Natural killer cell (primary cell): ENCODE data around the gene LYRM1. TPM values are rescaled to one million over a fixed set of nuclear protein-coding genes. Genes with fewer than 3 reads are reported as not detected.

ENCODE experiments used
- ATAC-seq, 3 donors: fragments of 150-1000 bp in 2 of 3; fragments of 200-7000 bp in 1 of 3; cut with Tn5 transposase; 1 replicate in 1 of 3; 2 replicates in 2 of 3; pipeline ENCODE4 v1.10.0; 2021; ENCODE audit warnings: mild to moderate bottlenecking in 2 of 3, moderate library complexity in 2 of 3
- DNase-seq, 2 donors: peaks; one replicate each; pipeline versions ENCODE4 v3.0.0 to v3.0.0-alpha.2; 2013 to 2021; ENCODE audit warnings: mixed read lengths in 1 of 2
- H3K27ac ChIP-seq: one replicate; pipeline ENCODE4 v1.5.1; 2013; ENCODE audit warnings: mild to moderate bottlenecking, low read length
- H3K27me3 ChIP-seq: one replicate; pipeline ENCODE4 v1.6.1; 2013; ENCODE audit warnings: low read length; ENCODE audit not compliant: control insufficient read depth, insufficient read depth
- H3K36me3 ChIP-seq: one replicate; pipeline ENCODE4 v1.6.1; 2013; ENCODE audit warnings: low read length; ENCODE audit not compliant: control insufficient read depth, insufficient read depth
- H3K4me1 ChIP-seq: one replicate; pipeline ENCODE4 v1.6.1; 2013; ENCODE audit warnings: low read length; ENCODE audit not compliant: control insufficient read depth, insufficient read depth
- H3K4me3 ChIP-seq: one replicate; pipeline ENCODE4 v1.5.1; 2013; ENCODE audit warnings: low read length
- H3K9me3 ChIP-seq: one replicate; pipeline ENCODE4 v1.6.1; 2013; ENCODE audit warnings: low read length; ENCODE audit not compliant: control insufficient read depth, insufficient read depth
- H3K27ac Mint-ChIP-seq, 2 donors: one replicate each; pipeline ENCODE4 v1.8.0; 2022; ENCODE audit warnings: mild to moderate bottlenecking in 2 of 2, mixed read lengths in 2 of 2, moderate library complexity in 1 of 2
- H3K27me3 Mint-ChIP-seq, 2 donors: one replicate each; pipeline ENCODE4 v1.8.0; 2022; ENCODE audit warnings: low read depth in 2 of 2, mixed read lengths in 2 of 2
- H3K36me3 Mint-ChIP-seq: one replicate; pipeline ENCODE4 v1.8.0; 2022; ENCODE audit warnings: mixed read lengths
- H3K4me1 Mint-ChIP-seq, 2 donors: one replicate each; pipeline ENCODE4 v1.8.0; 2022; ENCODE audit warnings: mixed read lengths in 2 of 2
- H3K4me3 Mint-ChIP-seq: one replicate; pipeline ENCODE4 v1.8.0; 2022; ENCODE audit warnings: mild to moderate bottlenecking, moderate library complexity, mixed read lengths
- H3K9me3 Mint-ChIP-seq, 2 donors: one replicate each; pipeline ENCODE4 v1.8.0; 2022; ENCODE audit warnings: mixed read lengths in 2 of 2
- CTCF ChIP-seq: fragments of 200-600 bp; IDR thresholded peaks from one replicate; pipeline ENCODE4 v1.8.0; 2022; ENCODE audit warnings: antibody characterized with exemption
- WGBS: methylation state at CpG from one replicate; pipeline ENCODE4 v1.1.7; 2013; ENCODE audit warnings: missing lambda C conversion rate; ENCODE audit not compliant: insufficient coverage; 5-methylcytosine and 5-hydroxymethylcytosine counted together
- intact Hi-C: fragments of 100-400 bp; cut with micrococcal nuclease; formaldehyde crosslinking; loops from one replicate; pipeline ENCODE4 v1.14.2; 2022
- total RNA-seq, 4 donors: library from RNA; stranded (reverse); fragments of 120-200 nt in 1 of 4; gene quantifications; one replicate each; pipeline versions ENCODE4 v1.2.3 to v1.2.4, GENCODE V29; 2013 to 2022

LYRM1 gene
- total RNA-seq, 3 donors from 2014 or later (not counting 1 experiment from before 2014, with no cell fraction given) = 15.3 to 25.7 (median 17.2) TPM

- Mint-ChIP-seq H3K9me3 (no peaks in the 10 kb centered on the region), H3K4me1 (peaks cover 0 to 13% of the 10 kb centered on the region in 2 donors), H3K36me3 (no peaks in the 10 kb centered on the region), H3K4me3 (no peak overlapping the region), H3K27ac (no peak overlapping the region), H3K27me3 (no peaks in the 10 kb centered on the region)
- WGBS = 71% methylated on average over 1 of the region's 1 CpG
- no peaks in the 10 kb centered on the region for H3K4me1 ChIP-seq
- H3K4me3 ChIP-seq = no peak overlapping the region
- no peaks in the 10 kb centered on the region for H3K9me3 ChIP-seq
- H3K27ac ChIP-seq = no peak overlapping the region
- H3K36me3 ChIP-seq = peaks cover 3% of the 10 kb centered on the region
- TF ChIP-seq CTCF = no peak
- intact Hi-C loops = no loop called here
- DNase-seq (no peak), ATAC-seq (no peak)
- H3K27me3 ChIP-seq = no peaks in the 10 kb centered on the region
These were observed 10.8 kb downstream of the LYRM1 start for GRCh38 chr16:20911361-20911760.

- WGBS = 96% methylated on average over 10 of the region's 10 CpGs
- ATAC-seq (no peak), DNase-seq (no peak)
- H3K27ac ChIP-seq = no peak overlapping the region
- peaks cover 0 to 11% of the 10 kb centered on the region in 2 donors for H3K4me1 Mint-ChIP-seq
- intact Hi-C loops = no loop called here
- no peaks in the 10 kb centered on the region for H3K27me3 Mint-ChIP-seq
- H3K4me3 Mint-ChIP-seq = no peak overlapping the region
- peaks cover 8% of the 10 kb centered on the region for H3K36me3 ChIP-seq
- no peaks in the 10 kb centered on the region for H3K27me3 ChIP-seq
- H3K36me3 Mint-ChIP-seq = no peaks in the 10 kb centered on the region
- H3K9me3 ChIP-seq = no peaks in the 10 kb centered on the region
- H3K9me3 Mint-ChIP-seq = no peaks in the 10 kb centered on the region
- TF ChIP-seq CTCF = no peak
- no peak overlapping the region for H3K4me3 ChIP-seq
- H3K27ac Mint-ChIP-seq = no peak overlapping the region
- no peaks in the 10 kb centered on the region for H3K4me1 ChIP-seq
These were observed 15.7 kb downstream of the LYRM1 start for GRCh38 chr16:20916289-20916688.

- H3K27me3 Mint-ChIP-seq = no peaks in the 10 kb centered on the region
- H3K36me3 Mint-ChIP-seq = no peaks in the 10 kb centered on the region
- intact Hi-C loops = no loop called here
- no peaks in the 10 kb centered on the region for H3K9me3 ChIP-seq
- H3K27ac Mint-ChIP-seq = no peak overlapping the region
- no peak for TF ChIP-seq CTCF
- H3K4me3 ChIP-seq = no peak overlapping the region
- no peak overlapping the region for H3K27ac ChIP-seq
- H3K36me3 ChIP-seq = peaks cover 8% of the 10 kb centered on the region
- WGBS = 72% methylated on average over 4 of the region's 4 CpGs
- H3K4me1 Mint-ChIP-seq = peaks cover 0 to 9% of the 10 kb centered on the region in 2 donors
- no peak for DNase-seq
- no peak for ATAC-seq
- H3K4me3 Mint-ChIP-seq = no peak overlapping the region
- H3K4me1 ChIP-seq = no peaks in the 10 kb centered on the region
- H3K27me3 ChIP-seq = no peaks in the 10 kb centered on the region
- no peaks in the 10 kb centered on the region for H3K9me3 Mint-ChIP-seq
These were observed 16.4 kb downstream of the LYRM1 start for GRCh38 chr16:20916942-20917341.

- peaks cover 10% of the 10 kb centered on the region for H3K36me3 ChIP-seq
- Mint-ChIP-seq H3K36me3 (no peaks in the 10 kb centered on the region), H3K4me3 (no peak overlapping the region), H3K27ac (no peak overlapping the region), H3K9me3 (no peaks in the 10 kb centered on the region), H3K4me1 (peaks cover 0 to 9% of the 10 kb centered on the region in 2 donors), H3K27me3 (no peaks in the 10 kb centered on the region)
- intact Hi-C loops = no loop called here
- no peak for TF ChIP-seq CTCF
- no peaks in the 10 kb centered on the region for H3K27me3 ChIP-seq
- ATAC-seq (no peak), DNase-seq (no peak)
- no peak overlapping the region for H3K4me3 ChIP-seq
- H3K4me1 ChIP-seq = no peaks in the 10 kb centered on the region
- 86% methylated on average over 4 of the region's 4 CpGs for whole genome bisulfite sequencing
- no peak overlapping the region for H3K27ac ChIP-seq
- no peaks in the 10 kb centered on the region for H3K9me3 ChIP-seq
These were observed 18.1 kb downstream of the LYRM1 start for GRCh38 chr16:20918486-20919239.
